Mesenchymal stem cell (in vitro differentiated cells and primary cell): ENCODE results near the gene BRD3.

Experiments used
- DNase-seq: peaks from one replicate; pipeline ENCODE4 v3.0.0-alpha.2; 2013
- H2AFZ ChIP-seq: one replicate; pipeline ENCODE4 v1.6.1; 2013; ENCODE audit warnings: low read depth, mild to moderate bottlenecking, control low read depth, inconsistent platforms, low read length, moderate library complexity
- H2AK5ac ChIP-seq: 2 replicates; pipeline ENCODE4 v1.6.1; 2013; ENCODE audit warnings: low read length, moderate library complexity, mild to moderate bottlenecking, inconsistent platforms; ENCODE audit not compliant: severe bottlenecking
- H2BK120ac ChIP-seq: one replicate; pipeline ENCODE4 v1.6.1; 2013; ENCODE audit warnings: low read depth, mild to moderate bottlenecking, inconsistent platforms, low read length, moderate library complexity
- H2BK12ac ChIP-seq, 2 experiments: one replicate each; pipeline ENCODE4 v1.6.1; 2013; ENCODE audit warnings: inconsistent platforms in 2 of 2, low read length in 2 of 2, mild to moderate bottlenecking in 2 of 2, moderate library complexity in 2 of 2, control low read depth in 1 of 2
- H2BK15ac ChIP-seq: one replicate; pipeline ENCODE4 v1.6.1; 2013; ENCODE audit warnings: mild to moderate bottlenecking, low read depth, inconsistent platforms; ENCODE audit not compliant: poor library complexity, severe bottlenecking
- H2BK5ac ChIP-seq: 2 replicates; pipeline ENCODE4 v1.6.1; 2013; ENCODE audit warnings: low read depth, mild to moderate bottlenecking, low read length, control low read depth, inconsistent platforms; ENCODE audit not compliant: poor library complexity, severe bottlenecking
- H3K14ac ChIP-seq, 2 experiments: one replicate each; pipeline ENCODE4 v1.6.1; 2013; ENCODE audit warnings: inconsistent platforms in 2 of 2, low read length in 2 of 2, control low read depth in 1 of 2, mild to moderate bottlenecking in 1 of 2, moderate library complexity in 1 of 2
- H3K18ac ChIP-seq, 2 experiments: one replicate each; pipeline ENCODE4 v1.6.1; 2013; ENCODE audit warnings: inconsistent platforms in 2 of 2, low read length in 2 of 2, control low read depth in 1 of 2, low read depth in 1 of 2, mild to moderate bottlenecking in 1 of 2
- H3K23ac ChIP-seq, 2 experiments: one replicate each; pipeline ENCODE4 v1.6.1; 2013; ENCODE audit warnings: inconsistent platforms in 2 of 2, low read length in 2 of 2, mild to moderate bottlenecking in 2 of 2, moderate library complexity in 2 of 2, control low read depth in 1 of 2
- H3K27ac ChIP-seq: 2 replicates; pipeline ENCODE4 v1.5.1; 2013; ENCODE audit warnings: mild to moderate bottlenecking, moderate library complexity, low read length, control low read depth, inconsistent platforms; ENCODE audit not compliant: poor library complexity, severe bottlenecking
- H3K27me3 ChIP-seq, 2 experiments: 2 replicates each; pipeline versions ENCODE4 v1.6.1 to v1.7.0; 2013; ENCODE audit warnings: low read length in 2 of 2, mild to moderate bottlenecking in 2 of 2, moderate library complexity in 2 of 2, control low read depth in 1 of 2, inconsistent platforms in 1 of 2; ENCODE audit not compliant: control insufficient read depth in 1 of 2, insufficient read depth in 1 of 2
- H3K36me3 ChIP-seq, 2 experiments: 2 replicates each; pipeline versions ENCODE4 v1.6.1 to v1.7.0; 2013; ENCODE audit warnings: low read length in 2 of 2, control low read depth in 1 of 2, inconsistent platforms in 1 of 2, low read depth in 1 of 2, mild to moderate bottlenecking in 1 of 2; ENCODE audit not compliant: insufficient read depth in 2 of 2, control insufficient read depth in 1 of 2
- H3K4ac ChIP-seq, 2 experiments: one replicate each; pipeline ENCODE4 v1.6.1; 2013; ENCODE audit warnings: inconsistent platforms in 2 of 2, low read length in 2 of 2, mild to moderate bottlenecking in 2 of 2, moderate library complexity in 2 of 2, control low read depth in 1 of 2, low read depth in 1 of 2
- H3K4me1 ChIP-seq: 2 replicates; pipeline ENCODE4 v1.6.1; 2013; ENCODE audit warnings: low read depth, low read length, control low read depth; ENCODE audit not compliant: control insufficient read depth, insufficient read depth
- H3K4me2 ChIP-seq: 2 replicates; pipeline ENCODE4 v1.6.1; 2013; ENCODE audit warnings: low read length, mild to moderate bottlenecking, inconsistent platforms; ENCODE audit not compliant: poor library complexity, severe bottlenecking
- H3K4me3 ChIP-seq, 2 experiments: 2 replicates each; pipeline versions ENCODE4 v1.5.1 to v1.7.0; 2013; ENCODE audit warnings: low read length in 2 of 2, mild to moderate bottlenecking in 2 of 2, control low read depth in 1 of 2, low read depth in 1 of 2; ENCODE audit not compliant: insufficient read depth in 1 of 2
- H3K79me1 ChIP-seq: replicated peaks from 2 replicates; pipeline ENCODE4 v1.6.1; 2013; ENCODE audit warnings: mild to moderate bottlenecking, control low read depth, low read length, inconsistent platforms; ENCODE audit not compliant: poor library complexity, severe bottlenecking
- H3K9ac ChIP-seq: 2 replicates; pipeline ENCODE4 v1.7.0; 2013; ENCODE audit warnings: mild to moderate bottlenecking, low read length, moderate library complexity
- H3K9me3 ChIP-seq: 2 replicates; pipeline ENCODE4 v1.7.0; 2013; ENCODE audit warnings: mild to moderate bottlenecking, low read length; ENCODE audit not compliant: control insufficient read depth
- H4K8ac ChIP-seq: one replicate; pipeline ENCODE4 v1.6.1; 2013; ENCODE audit warnings: inconsistent platforms, mild to moderate bottlenecking, low read length, moderate library complexity
- H4K91ac ChIP-seq: one replicate; pipeline ENCODE4 v1.6.1; 2013; ENCODE audit warnings: mild to moderate bottlenecking, low read length, inconsistent platforms
- WGBS: methylation state at CpG from one replicate; pipeline ENCODE4 v1.1.7; 2013; ENCODE audit warnings: mixed read lengths; 5-methylcytosine and 5-hydroxymethylcytosine counted together

Gene BRD3

GRCh38 chr9:134053941-134054761, 13.7 kb downstream of the BRD3 start:
- 94% methylated on average over 41 of the region's 44 CpGs for WGBS
- H4K91ac ChIP-seq, result no peak overlapping the region
- H2BK5ac ChIP-seq, result no peak overlapping the region
- H3K4ac ChIP-seq, result no peak overlapping the region
- peaks cover 45% of the 10 kb centered on the region for H3K4me1 ChIP-seq
- H2BK15ac ChIP-seq, result no peak overlapping the region
- no peaks in the 10 kb centered on the region for H3K27me3 ChIP-seq
- no peak overlapping the region for H2BK120ac ChIP-seq
- no peaks in the 10 kb centered on the region for H3K9me3 ChIP-seq
- no peak overlapping the region for H2AK5ac ChIP-seq
- H3K27ac ChIP-seq, result no peak overlapping the region
- no peak for DNase-seq
- no peak overlapping the region for H3K18ac ChIP-seq
- no peak overlapping the region for H2AFZ ChIP-seq
- peaks cover 35 to 73% of the 10 kb centered on the region in 2 experiments for H3K36me3 ChIP-seq
- H4K8ac ChIP-seq, result no peak overlapping the region
- no peak overlapping the region for H3K23ac ChIP-seq
- no peak overlapping the region for H3K9ac ChIP-seq
- peak overlapping the region in 1 of 2 experiments; percentile 19 for H3K14ac ChIP-seq
- H2BK12ac ChIP-seq, result no peak overlapping the region
- no peak overlapping the region for H3K4me2 ChIP-seq
- H3K79me1 ChIP-seq, result peaks cover 53% of the 10 kb centered on the region
- H3K4me3 ChIP-seq, result no peak overlapping the region

GRCh38 chr9:134053401-134053871, 14.4 kb downstream of the BRD3 start:
- no peak for DNase-seq
- peaks cover 51% of the 10 kb centered on the region for H3K79me1 ChIP-seq

GRCh38 chr9:134052941-134053340, 14.9 kb downstream of the BRD3 start:
- Histone ChIP-seq H3K9me3 (no peaks in the 10 kb centered on the region), H2AFZ (no peak overlapping the region), H3K4me1 (peaks cover 38% of the 10 kb centered on the region), H2BK120ac (no peak overlapping the region), H3K23ac (no peak overlapping the region), H2AK5ac (no peak overlapping the region), H4K91ac (no peak overlapping the region), H3K4me2 (no peak overlapping the region), H2BK12ac (no peak overlapping the region), H3K27me3 (no peaks in the 10 kb centered on the region), H3K4me3 (no peak overlapping the region), H3K14ac (no peak overlapping the region), H4K8ac (no peak overlapping the region), H2BK15ac (no peak overlapping the region), H3K9ac (no peak overlapping the region), H2BK5ac (no peak overlapping the region), H3K27ac (no peak overlapping the region), H3K18ac (no peak overlapping the region), H3K4ac (no peak overlapping the region), H3K36me3 (peaks cover 47 to 78% of the 10 kb centered on the region in 2 experiments), H3K79me1 (peaks cover 48% of the 10 kb centered on the region)
- WGBS, result 97% methylated on average over 16 of the region's 16 CpGs
- no peak for DNase-seq

More at GRCh38 chr9:134053401-134053871, 14.4 kb downstream of the BRD3 start:
- H4K8ac ChIP-seq, result no peak overlapping the region
- H3K4me3 ChIP-seq, result no peak overlapping the region
- 91% methylated on average over 28 of the region's 28 CpGs for WGBS
- no peaks in the 10 kb centered on the region for H3K9me3 ChIP-seq
- no peak overlapping the region for H4K91ac ChIP-seq
- H3K14ac ChIP-seq, result peak overlapping the region in 1 of 2 experiments; percentile 19
- H3K23ac ChIP-seq, result no peak overlapping the region
- H3K4me1 ChIP-seq, result peaks cover 43% of the 10 kb centered on the region
- peaks cover 43 to 78% of the 10 kb centered on the region in 2 experiments for H3K36me3 ChIP-seq
- H3K4ac ChIP-seq, result no peak overlapping the region
- H3K27ac ChIP-seq, result no peak overlapping the region
- H2AK5ac ChIP-seq, result no peak overlapping the region
- no peak overlapping the region for H2AFZ ChIP-seq
- H2BK120ac ChIP-seq, result no peak overlapping the region
- no peak overlapping the region for H2BK12ac ChIP-seq
- no peaks in the 10 kb centered on the region for H3K27me3 ChIP-seq
- no peak overlapping the region for H2BK5ac ChIP-seq
- no peak overlapping the region for H2BK15ac ChIP-seq
- no peak overlapping the region for H3K9ac ChIP-seq
- H3K18ac ChIP-seq, result no peak overlapping the region
- no peak overlapping the region for H3K4me2 ChIP-seq

DNA sequence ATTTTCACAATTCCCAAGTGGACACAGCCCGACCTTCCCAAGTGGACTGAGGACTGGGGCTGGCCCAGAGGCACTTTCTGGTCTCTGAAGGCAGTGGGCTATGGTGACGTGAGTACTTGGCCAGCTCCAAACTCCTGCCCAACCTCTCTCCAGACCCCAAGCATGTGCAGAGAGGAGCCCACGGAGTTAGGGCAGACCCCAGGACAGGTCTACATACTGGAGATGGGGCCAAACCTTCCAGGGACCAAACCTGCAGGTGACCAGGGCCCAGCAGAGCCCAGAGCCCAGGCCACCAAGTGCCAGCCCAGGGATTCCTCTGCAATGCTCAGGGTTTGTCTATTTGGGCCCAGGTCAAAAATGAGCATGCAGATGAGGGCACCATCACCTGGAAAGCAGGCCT, 15.3 kb downstream of the BRD3 start:
- Histone ChIP-seq H3K23ac (no peak overlapping the region), H2AFZ (no peak overlapping the region), H3K79me1 (peaks cover 48% of the 10 kb centered on the region), H3K14ac (no peak overlapping the region), H3K4me2 (no peak overlapping the region), H2AK5ac (no peak overlapping the region), H3K27ac (no peak overlapping the region), H3K18ac (no peak overlapping the region), H4K8ac (no peak overlapping the region), H3K36me3 (peaks cover 52 to 79% of the 10 kb centered on the region in 2 experiments), H2BK120ac (no peak overlapping the region), H3K27me3 (no peaks in the 10 kb centered on the region), H3K9me3 (no peaks in the 10 kb centered on the region), H2BK5ac (no peak overlapping the region), H3K4me1 (peaks cover 37% of the 10 kb centered on the region), H2BK15ac (no peak overlapping the region), H3K4me3 (no peak overlapping the region), H3K9ac (no peak overlapping the region), H4K91ac (no peak overlapping the region), H3K4ac (no peak overlapping the region), H2BK12ac (no peak overlapping the region)
- DNase-seq, result no peak
- 93% methylated on average over 3 of the region's 3 CpGs for WGBS
